ENCODE results near the gene WDR20. TPM values are rescaled to one million over a fixed set of nuclear protein-coding genes. Genes with fewer than 3 reads are reported as not detected.
A peak's percentile ranks its signal among the peaks of the same experiment; 100 is the strongest.

WDR20 gene, protein sequence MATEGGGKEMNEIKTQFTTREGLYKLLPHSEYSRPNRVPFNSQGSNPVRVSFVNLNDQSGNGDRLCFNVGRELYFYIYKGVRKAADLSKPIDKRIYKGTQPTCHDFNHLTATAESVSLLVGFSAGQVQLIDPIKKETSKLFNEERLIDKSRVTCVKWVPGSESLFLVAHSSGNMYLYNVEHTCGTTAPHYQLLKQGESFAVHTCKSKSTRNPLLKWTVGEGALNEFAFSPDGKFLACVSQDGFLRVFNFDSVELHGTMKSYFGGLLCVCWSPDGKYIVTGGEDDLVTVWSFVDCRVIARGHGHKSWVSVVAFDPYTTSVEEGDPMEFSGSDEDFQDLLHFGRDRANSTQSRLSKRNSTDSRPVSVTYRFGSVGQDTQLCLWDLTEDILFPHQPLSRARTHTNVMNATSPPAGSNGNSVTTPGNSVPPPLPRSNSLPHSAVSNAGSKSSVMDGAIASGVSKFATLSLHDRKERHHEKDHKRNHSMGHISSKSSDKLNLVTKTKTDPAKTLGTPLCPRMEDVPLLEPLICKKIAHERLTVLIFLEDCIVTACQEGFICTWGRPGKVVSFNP
- total RNA-seq: 10 to 100 TPM; 27.3 to 39.4 (median 33.0) TPM

DNA sequence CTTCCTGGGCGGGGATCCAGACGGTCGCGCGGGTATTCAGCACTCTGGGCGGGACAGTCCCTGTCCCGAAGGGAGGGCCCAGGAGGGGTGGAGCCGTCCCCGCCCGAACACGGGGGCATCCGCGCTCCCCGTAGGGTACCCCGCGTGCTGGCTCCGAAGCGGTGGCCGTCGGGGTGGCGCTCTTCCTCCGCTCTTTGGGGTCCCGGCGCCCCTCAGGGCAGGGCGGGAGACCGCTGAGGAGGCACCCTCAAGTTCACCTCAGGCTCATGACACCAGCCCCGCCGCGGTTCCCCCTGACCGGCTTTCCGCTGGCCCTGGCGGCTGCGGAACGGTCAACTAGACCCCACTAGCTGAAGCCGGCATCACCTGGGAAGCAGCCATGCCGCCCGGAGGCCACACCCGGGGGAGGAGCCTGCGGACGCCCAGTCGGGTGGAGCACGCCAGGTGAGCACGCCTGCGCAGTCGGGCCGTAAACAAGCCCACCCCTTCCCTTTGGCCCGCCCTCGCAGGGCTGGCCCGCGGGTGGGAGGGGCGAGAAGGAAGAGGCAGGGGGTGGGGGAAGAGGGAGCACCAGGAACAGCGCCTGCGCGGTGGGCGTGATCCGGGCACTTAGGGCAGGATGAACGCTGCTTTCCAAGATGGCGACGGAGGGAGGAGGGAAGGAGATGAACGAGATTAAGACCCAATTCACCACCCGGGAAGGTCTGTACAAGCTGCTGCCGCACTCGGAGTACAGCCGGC lies at the start of gene WDR20:
Gene WDR20 (plus strand): TSS at position 612 of the 741 bp plus-strand sequence. CDS start 27 bp downstream, at position 639.
- H3K27me3 ChIP-seq: no peaks in the 10 kb centered on the region
- H3K4me3 ChIP-seq: peak within 1 kb of the TSS; percentile 98
- H3K4me1 ChIP-seq: peaks cover 32% of the 10 kb centered on the region
- H3K36me3 ChIP-seq: no peaks in the 10 kb centered on the region
- peak within 1 kb of the TSS; percentile 93 for H3K27ac ChIP-seq
- WGBS: 0% methylated on average over 20 of the region's 64 CpGs
- no peaks in the 10 kb centered on the region for H3K9me3 ChIP-seq
- TF ChIP-seq EP300 (IDR thresholded peaks at IDR 0.05) (no peak), POLR2A (IDR thresholded peaks at IDR 0.05) (peak in 1 of 2 donors; percentile 35), POLR2AphosphoS5 (IDR thresholded peaks at IDR 0.05) (peak in 1 of 3 donors; percentile 23)
- TF ChIP-seq, protein P1, sequence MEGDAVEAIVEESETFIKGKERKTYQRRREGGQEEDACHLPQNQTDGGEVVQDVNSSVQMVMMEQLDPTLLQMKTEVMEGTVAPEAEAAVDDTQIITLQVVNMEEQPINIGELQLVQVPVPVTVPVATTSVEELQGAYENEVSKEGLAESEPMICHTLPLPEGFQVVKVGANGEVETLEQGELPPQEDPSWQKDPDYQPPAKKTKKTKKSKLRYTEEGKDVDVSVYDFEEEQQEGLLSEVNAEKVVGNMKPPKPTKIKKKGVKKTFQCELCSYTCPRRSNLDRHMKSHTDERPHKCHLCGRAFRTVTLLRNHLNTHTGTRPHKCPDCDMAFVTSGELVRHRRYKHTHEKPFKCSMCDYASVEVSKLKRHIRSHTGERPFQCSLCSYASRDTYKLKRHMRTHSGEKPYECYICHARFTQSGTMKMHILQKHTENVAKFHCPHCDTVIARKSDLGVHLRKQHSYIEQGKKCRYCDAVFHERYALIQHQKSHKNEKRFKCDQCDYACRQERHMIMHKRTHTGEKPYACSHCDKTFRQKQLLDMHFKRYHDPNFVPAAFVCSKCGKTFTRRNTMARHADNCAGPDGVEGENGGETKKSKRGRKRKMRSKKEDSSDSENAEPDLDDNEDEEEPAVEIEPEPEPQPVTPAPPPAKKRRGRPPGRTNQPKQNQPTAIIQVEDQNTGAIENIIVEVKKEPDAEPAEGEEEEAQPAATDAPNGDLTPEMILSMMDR (IDR thresholded peaks at IDR 0.05): no peak
- peak; percentile 97 to 98 for DNase-seq (ENCODE audit: low spot score in 2 of 2)

DNA sequence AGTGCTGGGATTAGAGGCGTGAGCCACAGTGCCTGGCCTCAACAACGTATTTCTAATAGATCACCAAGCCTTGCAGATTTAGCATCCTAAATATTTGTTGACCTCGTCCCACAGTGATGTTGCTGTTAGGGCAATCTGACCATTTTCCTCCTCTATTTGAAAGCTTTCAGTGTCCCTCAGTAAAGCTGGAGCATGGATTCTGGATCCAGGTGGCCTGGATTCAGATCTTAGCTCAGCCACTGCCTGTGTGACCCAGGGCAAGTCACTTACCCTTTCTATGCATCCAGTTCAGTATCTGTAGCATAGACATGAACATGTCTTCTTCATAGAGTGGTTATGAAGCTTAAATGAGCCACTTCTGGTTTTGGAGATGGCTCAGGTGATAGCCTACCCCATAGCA lies 49.0 kb upstream of the WDR20 start:
- peaks cover 16% of the 10 kb centered on the region for H3K4me1 ChIP-seq
- H3K4me3 ChIP-seq: no peak overlapping the region
- no peak for TF ChIP-seq POLR2AphosphoS5 (IDR thresholded peaks at IDR 0.05)
- no peak for TF ChIP-seq POLR2A (IDR thresholded peaks at IDR 0.05)
- TF ChIP-seq, protein P1 (IDR thresholded peaks at IDR 0.05): no peak
- no peak for TF ChIP-seq EP300 (IDR thresholded peaks at IDR 0.05)
- no peaks in the 10 kb centered on the region for H3K27me3 ChIP-seq
- H3K36me3 ChIP-seq: no peaks in the 10 kb centered on the region
- DNase-seq (ENCODE audit: low spot score in 2 of 2): no peak
- H3K9me3 ChIP-seq: no peaks in the 10 kb centered on the region
- no peak overlapping the region for H3K27ac ChIP-seq
- WGBS: 88% methylated on average over 3 of the region's 3 CpGs

DNA sequence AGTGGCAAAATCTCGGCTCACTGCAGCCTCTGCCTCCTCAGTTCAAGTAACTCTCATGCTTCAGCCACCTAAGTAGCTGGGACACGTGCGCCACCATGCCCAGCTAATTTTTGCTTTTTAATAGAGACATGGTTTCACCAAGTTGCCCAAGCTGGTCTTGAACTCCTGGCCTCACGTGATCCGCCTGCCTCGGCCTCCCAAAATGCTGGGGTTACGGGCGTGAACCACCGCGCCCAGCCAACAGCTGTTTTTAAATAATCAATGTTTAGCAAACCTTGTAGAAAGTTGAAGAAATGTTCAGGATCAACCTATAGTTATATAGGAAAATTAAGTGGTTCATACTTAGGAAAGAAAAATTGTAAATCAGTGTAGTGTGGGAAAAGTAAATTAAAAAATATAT lies 46.9 kb upstream of the WDR20 start:
- Histone ChIP-seq H3K4me1 (peaks cover 24% of the 10 kb centered on the region), H3K36me3 (no peaks in the 10 kb centered on the region), H3K27me3 (no peaks in the 10 kb centered on the region), H3K27ac (no peak overlapping the region), H3K4me3 (no peak overlapping the region), H3K9me3 (no peaks in the 10 kb centered on the region)
- 94% methylated on average over 10 of the region's 10 CpGs for WGBS
- TF ChIP-seq POLR2AphosphoS5 (IDR thresholded peaks at IDR 0.05): no peak
- no peak for DNase-seq (ENCODE audit: low spot score in 2 of 2)

DNA sequence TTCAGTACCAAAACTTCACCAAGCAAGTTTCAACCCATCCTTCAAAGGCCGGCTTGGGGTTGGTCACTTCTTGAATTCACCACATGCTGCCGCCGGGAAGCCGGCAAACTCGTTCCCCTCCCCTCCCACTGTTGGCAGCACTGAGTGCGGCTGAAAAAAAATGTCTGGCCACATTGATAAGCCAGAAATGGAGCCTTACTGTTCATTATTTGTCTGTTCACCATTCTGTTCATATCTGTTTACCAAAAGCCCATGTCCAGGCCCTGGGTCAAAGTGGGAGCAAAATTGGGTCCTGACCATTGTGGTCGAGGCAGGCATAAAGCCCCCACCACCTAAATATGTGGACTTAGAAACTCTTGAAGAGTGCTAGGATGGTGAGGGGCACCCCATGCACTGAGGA lies 45.6 kb upstream of the WDR20 start:
- no peak overlapping the region for H3K27ac ChIP-seq
- H3K36me3 ChIP-seq: no peaks in the 10 kb centered on the region
- no peak for TF ChIP-seq POLR2AphosphoS5 (IDR thresholded peaks at IDR 0.05)
- TF ChIP-seq EP300 (IDR thresholded peaks at IDR 0.05): no peak
- TF ChIP-seq, protein P1 (IDR thresholded peaks at IDR 0.05): no peak
- TF ChIP-seq POLR2A (IDR thresholded peaks at IDR 0.05): no peak
- peaks cover 11% of the 10 kb centered on the region for H3K4me1 ChIP-seq
- DNase-seq (ENCODE audit: low spot score in 2 of 2): no peak
- no peaks in the 10 kb centered on the region for H3K27me3 ChIP-seq
- no peaks in the 10 kb centered on the region for H3K9me3 ChIP-seq
- WGBS: 75% methylated on average over 7 of the region's 7 CpGs
- H3K4me3 ChIP-seq: no peak overlapping the region

DNA sequence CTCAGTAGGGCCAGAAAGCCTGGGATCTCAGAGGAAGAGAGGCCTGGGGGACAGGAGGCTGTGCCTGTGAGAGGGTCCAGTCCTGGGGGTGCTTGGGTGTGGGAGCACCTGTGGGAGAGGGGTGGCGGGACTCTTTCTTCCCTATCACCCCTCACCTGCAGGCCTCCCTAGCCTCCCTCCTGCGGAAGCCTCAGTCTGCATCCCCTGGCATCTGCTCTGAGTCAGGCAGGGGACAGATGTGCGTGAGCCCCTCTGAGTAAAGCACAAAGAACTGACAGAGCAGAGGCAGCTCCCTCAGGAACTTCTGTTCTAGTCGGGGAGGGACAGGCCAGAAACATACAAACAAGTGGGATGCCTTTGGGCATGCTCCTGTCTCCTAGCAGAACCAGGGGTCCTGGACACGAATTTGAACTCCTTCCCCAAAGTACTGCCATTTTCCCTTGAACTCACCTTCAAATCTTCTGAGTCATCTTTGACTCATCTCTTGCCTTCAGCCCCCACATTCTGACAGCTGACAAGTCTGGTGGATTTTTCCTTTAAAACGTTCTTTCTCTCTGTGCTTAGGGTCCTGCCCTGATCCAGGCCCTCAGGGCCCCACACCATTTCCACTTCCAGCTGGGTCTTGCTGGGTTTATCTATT lies 44.3 kb upstream of the WDR20 start:
- no peak overlapping the region for H3K4me3 ChIP-seq
- WGBS: 81% methylated on average over 6 of the region's 6 CpGs

More for the DNA sequence above, 44.3 kb upstream of the WDR20 start:
- Histone ChIP-seq H3K36me3 (no peaks in the 10 kb centered on the region), H3K9me3 (no peaks in the 10 kb centered on the region), H3K27ac (no peak overlapping the region), H3K4me1 (peaks cover 11% of the 10 kb centered on the region), H3K27me3 (no peaks in the 10 kb centered on the region)
- no peak for DNase-seq (ENCODE audit: low spot score in 2 of 2)
- TF ChIP-seq, protein P1 (IDR thresholded peaks at IDR 0.05): no peak
- TF ChIP-seq POLR2A (IDR thresholded peaks at IDR 0.05) (no peak), POLR2AphosphoS5 (IDR thresholded peaks at IDR 0.05) (no peak), EP300 (IDR thresholded peaks at IDR 0.05) (no peak)

Data from suprapubic skin (tissue), 4 donors.